ENCODE measurements around the gene HOXC12. TPM values are rescaled to one million over a fixed set of nuclear protein-coding genes. Genes with fewer than 3 reads are reported as not detected.

Gene HOXC12
- total RNA-seq, 2 experiments from 2014 or later, result not detected

- intact Hi-C loops (cut with micrococcal nuclease; ENCODE audit: unreplicated experiment), result no loop called here
- TF ChIP-seq EZH2phosphoT487 (IDR thresholded peaks at IDR 0.05; ENCODE audit: borderline replicate concordance, low read depth, low read length), result no peak
- TF ChIP-seq, protein P1, sequence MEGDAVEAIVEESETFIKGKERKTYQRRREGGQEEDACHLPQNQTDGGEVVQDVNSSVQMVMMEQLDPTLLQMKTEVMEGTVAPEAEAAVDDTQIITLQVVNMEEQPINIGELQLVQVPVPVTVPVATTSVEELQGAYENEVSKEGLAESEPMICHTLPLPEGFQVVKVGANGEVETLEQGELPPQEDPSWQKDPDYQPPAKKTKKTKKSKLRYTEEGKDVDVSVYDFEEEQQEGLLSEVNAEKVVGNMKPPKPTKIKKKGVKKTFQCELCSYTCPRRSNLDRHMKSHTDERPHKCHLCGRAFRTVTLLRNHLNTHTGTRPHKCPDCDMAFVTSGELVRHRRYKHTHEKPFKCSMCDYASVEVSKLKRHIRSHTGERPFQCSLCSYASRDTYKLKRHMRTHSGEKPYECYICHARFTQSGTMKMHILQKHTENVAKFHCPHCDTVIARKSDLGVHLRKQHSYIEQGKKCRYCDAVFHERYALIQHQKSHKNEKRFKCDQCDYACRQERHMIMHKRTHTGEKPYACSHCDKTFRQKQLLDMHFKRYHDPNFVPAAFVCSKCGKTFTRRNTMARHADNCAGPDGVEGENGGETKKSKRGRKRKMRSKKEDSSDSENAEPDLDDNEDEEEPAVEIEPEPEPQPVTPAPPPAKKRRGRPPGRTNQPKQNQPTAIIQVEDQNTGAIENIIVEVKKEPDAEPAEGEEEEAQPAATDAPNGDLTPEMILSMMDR (conservative IDR thresholded peaks at IDR 0.05; ENCODE audit: low read length), result no peak
- ChIA-PET POLR2A (no interaction called here), CTCF (ENCODE audit: unreplicated experiment) (no interaction called here)
- H3K36me3 ChIP-seq (ENCODE audit: insufficient read depth, low read length), result no peaks in the 10 kb centered on the region
- no peak overlapping the region for H3K4me2 ChIP-seq (ENCODE audit: low read length)
- H3K9me3 ChIP-seq (ENCODE audit: low read length), result no peaks in the 10 kb centered on the region
- H4K20me1 ChIP-seq (ENCODE audit: insufficient read depth, low read length), result no peaks in the 10 kb centered on the region
- H3K79me2 ChIP-seq (ENCODE audit: insufficient read depth, low read depth, low read length), result no peaks in the 10 kb centered on the region
- no peak overlapping the region for H3K4me3 ChIP-seq (ENCODE audit: low read depth, low read length, poor library complexity, severe bottlenecking)
- H3K9me2 ChIP-seq (ENCODE audit: insufficient read depth, low read length), result no peaks in the 10 kb centered on the region
- no peaks in the 10 kb centered on the region for H3K4me1 ChIP-seq (ENCODE audit: insufficient read depth, low read length, poor library complexity, severe bottlenecking)
- no peak overlapping the region for H2AFZ ChIP-seq (ENCODE audit: low read length)
- DNase-seq (ENCODE audit: low spot score), result no peak
- no peak overlapping the region for H3K27ac ChIP-seq (ENCODE audit: low read depth, low read length, poor library complexity, severe bottlenecking)
- BruUV-seq (replicated peaks), result no TSS peak
Observed at GRCh38 chr12:53939141-53940108, 15.3 kb upstream of the HOXC12 start.

DNA sequence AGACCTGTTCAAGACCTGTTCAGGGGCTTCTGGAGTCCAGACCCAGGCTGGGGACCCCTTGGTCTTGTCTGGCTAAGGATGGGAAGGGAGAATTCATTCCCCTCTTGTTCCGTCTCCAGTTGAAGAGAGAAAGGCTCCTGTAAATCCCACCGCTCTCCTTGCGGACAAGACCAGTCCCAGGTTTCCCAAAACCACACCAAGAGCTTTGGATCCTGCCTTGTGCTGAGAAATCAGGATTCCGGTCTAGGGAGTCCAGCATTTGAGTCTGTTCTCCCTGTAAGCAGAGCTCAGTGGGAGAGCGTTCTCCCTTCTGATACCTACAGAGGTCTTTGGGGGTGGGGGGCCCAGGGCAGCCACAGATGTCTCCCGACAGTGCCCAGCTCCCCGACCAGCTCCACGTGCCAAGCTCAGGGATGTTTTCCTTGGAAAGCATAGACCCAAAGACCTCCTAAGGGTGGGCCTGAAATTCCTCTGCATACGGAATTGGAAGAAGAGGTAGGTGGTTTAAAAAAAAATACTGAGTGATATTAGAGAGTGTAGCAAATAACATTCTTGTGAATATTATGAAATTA lies 14.2 kb upstream of the HOXC12 start:
- POLR2A ChIA-PET, result no interaction called here
- Histone ChIP-seq H3K9me3 (ENCODE audit: low read length) (no peaks in the 10 kb centered on the region), H3K4me2 (ENCODE audit: low read length) (no peak overlapping the region), H3K4me1 (ENCODE audit: insufficient read depth, low read length, poor library complexity, severe bottlenecking) (no peaks in the 10 kb centered on the region), H3K79me2 (ENCODE audit: insufficient read depth, low read depth, low read length) (no peaks in the 10 kb centered on the region), H3K9me2 (ENCODE audit: insufficient read depth, low read length) (no peaks in the 10 kb centered on the region), H3K4me3 (ENCODE audit: low read depth, low read length, poor library complexity, severe bottlenecking) (no peak overlapping the region), H4K20me1 (ENCODE audit: insufficient read depth, low read length) (no peaks in the 10 kb centered on the region), H3K27ac (ENCODE audit: low read depth, low read length, poor library complexity, severe bottlenecking) (no peak overlapping the region), H2AFZ (ENCODE audit: low read length) (no peak overlapping the region), H3K36me3 (ENCODE audit: insufficient read depth, low read length) (no peaks in the 10 kb centered on the region)
- BruUV-seq (replicated peaks), result no TSS peak
- CTCF ChIA-PET (ENCODE audit: unreplicated experiment), result no interaction called here
- intact Hi-C loops (cut with micrococcal nuclease; ENCODE audit: unreplicated experiment), result no loop called here
- no peak for TF ChIP-seq EZH2phosphoT487 (IDR thresholded peaks at IDR 0.05; ENCODE audit: borderline replicate concordance, low read depth, low read length)
- TF ChIP-seq, protein P1 (conservative IDR thresholded peaks at IDR 0.05; ENCODE audit: low read length), result no peak
- DNase-seq (ENCODE audit: low spot score), result no peak

- BruUV-seq (replicated peaks), result no TSS peak
- no peak overlapping the region for H3K4me2 ChIP-seq (ENCODE audit: low read length)
Observed at GRCh38 chr12:53941187-53941586, 13.5 kb upstream of the HOXC12 start.

More at GRCh38 chr12:53941187-53941586, 13.5 kb upstream of the HOXC12 start:
- Histone ChIP-seq H3K36me3 (ENCODE audit: insufficient read depth, low read length) (no peaks in the 10 kb centered on the region), H3K9me3 (ENCODE audit: low read length) (no peaks in the 10 kb centered on the region), H3K4me3 (ENCODE audit: low read depth, low read length, poor library complexity, severe bottlenecking) (no peak overlapping the region), H3K27ac (ENCODE audit: low read depth, low read length, poor library complexity, severe bottlenecking) (no peak overlapping the region), H2AFZ (ENCODE audit: low read length) (no peak overlapping the region), H3K79me2 (ENCODE audit: insufficient read depth, low read depth, low read length) (no peaks in the 10 kb centered on the region), H3K4me1 (ENCODE audit: insufficient read depth, low read length, poor library complexity, severe bottlenecking) (no peaks in the 10 kb centered on the region), H4K20me1 (ENCODE audit: insufficient read depth, low read length) (no peaks in the 10 kb centered on the region), H3K9me2 (ENCODE audit: insufficient read depth, low read length) (no peaks in the 10 kb centered on the region)
- intact Hi-C loops (cut with micrococcal nuclease; ENCODE audit: unreplicated experiment), result no loop called here
- DNase-seq (ENCODE audit: low spot score), result no peak
- no peak for TF ChIP-seq EZH2phosphoT487 (IDR thresholded peaks at IDR 0.05; ENCODE audit: borderline replicate concordance, low read depth, low read length)
- TF ChIP-seq, protein P1 (conservative IDR thresholded peaks at IDR 0.05; ENCODE audit: low read length), result no peak
- POLR2A ChIA-PET, result no interaction called here
- CTCF ChIA-PET (ENCODE audit: unreplicated experiment), result no interaction called here

Data from OCI-LY7 (cell line).